Measurements from ENCODE around the gene ELN. TPM values are rescaled to one million over a fixed set of nuclear protein-coding genes. Genes with fewer than 3 reads are reported as not detected.

The ELN gene
- total and polyA plus RNA-seq, 5 donors from 2014 or later = 0.35 TPM; not detected in 4

GRCh38 chr7:73985737-73986141 lies 42.2 kb upstream of the ELN start:
- H3K27me3 Mint-ChIP-seq = no peaks in the 10 kb centered on the region
- Histone ChIP-seq H3K27ac (ENCODE audit: insufficient read depth, low read length, poor library complexity, severe bottlenecking) (no peak overlapping the region), H3K36me3 (ENCODE audit: control insufficient read depth, insufficient read depth, low read length) (no peaks in the 10 kb centered on the region), H3K4me3 (ENCODE audit: low read depth, low read length) (no peak overlapping the region), H3K9me3 (ENCODE audit: control insufficient read depth in 2 of 2, low read length in 2 of 2) (no peaks in the 10 kb centered on the region), H3K27me3 (ENCODE audit: control insufficient read depth, insufficient read depth, low read length) (no peaks in the 10 kb centered on the region), H3K4me1 (ENCODE audit: control insufficient read depth, insufficient read depth, low read length, poor library complexity, severe bottlenecking) (no peaks in the 10 kb centered on the region)
- H3K27ac Mint-ChIP-seq = peak overlapping the region in 1 of 3 donors; percentile 48
- ATAC-seq (ENCODE audit: low read depth in 2 of 2) = no peak
- peaks cover 0 to 2% (median 0%) of the 10 kb centered on the region in 4 donors for H3K4me1 Mint-ChIP-seq
- H3K36me3 Mint-ChIP-seq = no peaks in the 10 kb centered on the region
- no peak overlapping the region for H3K4me3 Mint-ChIP-seq
- no peak for DNase-seq
- no peaks in the 10 kb centered on the region for H3K9me3 Mint-ChIP-seq

GRCh38 chr7:73986158-73986631 lies 41.8 kb upstream of the ELN start:
- no peak for ATAC-seq (ENCODE audit: low read depth in 2 of 2)
- Histone ChIP-seq H3K36me3 (ENCODE audit: control insufficient read depth, insufficient read depth, low read length) (no peaks in the 10 kb centered on the region), H3K27ac (ENCODE audit: insufficient read depth, low read length, poor library complexity, severe bottlenecking) (no peak overlapping the region), H3K4me3 (ENCODE audit: low read depth, low read length) (no peak overlapping the region), H3K27me3 (ENCODE audit: control insufficient read depth, insufficient read depth, low read length) (no peaks in the 10 kb centered on the region), H3K4me1 (ENCODE audit: control insufficient read depth, insufficient read depth, low read length, poor library complexity, severe bottlenecking) (no peaks in the 10 kb centered on the region), H3K9me3 (ENCODE audit: control insufficient read depth in 2 of 2, low read length in 2 of 2) (no peaks in the 10 kb centered on the region)
- no peaks in the 10 kb centered on the region for H3K36me3 Mint-ChIP-seq
- DNase-seq = no peak
- no peaks in the 10 kb centered on the region for H3K9me3 Mint-ChIP-seq
- H3K27ac Mint-ChIP-seq = no peak overlapping the region
- H3K4me1 Mint-ChIP-seq = peaks cover 0 to 2% (median 0%) of the 10 kb centered on the region in 4 donors
- H3K4me3 Mint-ChIP-seq = no peak overlapping the region
- no peaks in the 10 kb centered on the region for H3K27me3 Mint-ChIP-seq

- Histone ChIP-seq H3K36me3 (ENCODE audit: control insufficient read depth, insufficient read depth, low read length) (no peaks in the 10 kb centered on the region), H3K4me3 (ENCODE audit: low read depth, low read length) (no peak overlapping the region), H3K27ac (ENCODE audit: insufficient read depth, low read length, poor library complexity, severe bottlenecking) (no peak overlapping the region), H3K27me3 (ENCODE audit: control insufficient read depth, insufficient read depth, low read length) (no peaks in the 10 kb centered on the region), H3K4me1 (ENCODE audit: control insufficient read depth, insufficient read depth, low read length, poor library complexity, severe bottlenecking) (no peaks in the 10 kb centered on the region), H3K9me3 (ENCODE audit: control insufficient read depth in 2 of 2, low read length in 2 of 2) (no peaks in the 10 kb centered on the region)
- Mint-ChIP-seq H3K4me1 (peaks cover 0 to 2% (median 0%) of the 10 kb centered on the region in 4 donors), H3K9me3 (no peaks in the 10 kb centered on the region), H3K4me3 (no peak overlapping the region), H3K27ac (peak overlapping the region in 1 of 3 donors; percentile 80), H3K36me3 (no peaks in the 10 kb centered on the region), H3K27me3 (no peaks in the 10 kb centered on the region)
- DNase-seq (no peak), ATAC-seq (ENCODE audit: low read depth in 2 of 2) (no peak)
Observed at GRCh38 chr7:73987298-73987697, 40.7 kb upstream of the ELN start.

GRCh38 chr7:73988197-73988596 lies 39.8 kb upstream of the ELN start:
- Histone ChIP-seq H3K4me3 (ENCODE audit: low read depth, low read length) (no peak overlapping the region), H3K36me3 (ENCODE audit: control insufficient read depth, insufficient read depth, low read length) (no peaks in the 10 kb centered on the region), H3K27me3 (ENCODE audit: control insufficient read depth, insufficient read depth, low read length) (no peaks in the 10 kb centered on the region), H3K4me1 (ENCODE audit: control insufficient read depth, insufficient read depth, low read length, poor library complexity, severe bottlenecking) (no peaks in the 10 kb centered on the region), H3K9me3 (ENCODE audit: control insufficient read depth in 2 of 2, low read length in 2 of 2) (no peaks in the 10 kb centered on the region), H3K27ac (ENCODE audit: insufficient read depth, low read length, poor library complexity, severe bottlenecking) (no peak overlapping the region)
- Mint-ChIP-seq H3K4me1 (peaks cover 0 to 2% (median 0%) of the 10 kb centered on the region in 4 donors), H3K27ac (no peak overlapping the region), H3K4me3 (no peak overlapping the region), H3K9me3 (no peaks in the 10 kb centered on the region), H3K36me3 (no peaks in the 10 kb centered on the region), H3K27me3 (no peaks in the 10 kb centered on the region)
- DNase-seq = no peak
- no peak for ATAC-seq (ENCODE audit: low read depth in 2 of 2)

GRCh38 chr7:73991522-73992100 lies 36.4 kb upstream of the ELN start:
- Mint-ChIP-seq H3K36me3 (no peaks in the 10 kb centered on the region), H3K4me1 (no peaks in the 10 kb centered on the region)
- ATAC-seq (ENCODE audit: low read depth in 2 of 2) = no peak

GRCh38 chr7:73992101-73992562 lies 35.8 kb upstream of the ELN start:
- Mint-ChIP-seq H3K9me3 (peaks cover 0 to 15% (median 9%) of the 10 kb centered on the region in 7 donors), H3K36me3 (no peaks in the 10 kb centered on the region), H3K27ac (no peak overlapping the region), H3K4me1 (no peaks in the 10 kb centered on the region), H3K4me3 (no peak overlapping the region), H3K27me3 (no peaks in the 10 kb centered on the region)
- no peaks in the 10 kb centered on the region for H3K27me3 ChIP-seq (ENCODE audit: control insufficient read depth, insufficient read depth, low read length)
- no peak for ATAC-seq (ENCODE audit: low read depth in 2 of 2)
- H3K4me3 ChIP-seq (ENCODE audit: low read depth, low read length) = no peak overlapping the region
- peaks cover 0 to 17% of the 10 kb centered on the region in 2 experiments for H3K9me3 ChIP-seq (ENCODE audit: control insufficient read depth in 2 of 2, low read length in 2 of 2)
- DNase-seq = no peak
- no peaks in the 10 kb centered on the region for H3K36me3 ChIP-seq (ENCODE audit: control insufficient read depth, insufficient read depth, low read length)
- no peak overlapping the region for H3K27ac ChIP-seq (ENCODE audit: insufficient read depth, low read length, poor library complexity, severe bottlenecking)
- H3K4me1 ChIP-seq (ENCODE audit: control insufficient read depth, insufficient read depth, low read length, poor library complexity, severe bottlenecking) = no peaks in the 10 kb centered on the region

More at GRCh38 chr7:73991522-73992100, 36.4 kb upstream of the ELN start:
- Mint-ChIP-seq H3K4me3 (no peak overlapping the region), H3K9me3 (peaks cover 0 to 15% (median 7%) of the 10 kb centered on the region in 7 donors), H3K27ac (no peak overlapping the region), H3K27me3 (no peaks in the 10 kb centered on the region)
- peaks cover 0 to 17% of the 10 kb centered on the region in 2 experiments for H3K9me3 ChIP-seq (ENCODE audit: control insufficient read depth in 2 of 2, low read length in 2 of 2)
- H3K36me3 ChIP-seq (ENCODE audit: control insufficient read depth, insufficient read depth, low read length) = no peaks in the 10 kb centered on the region
- no peaks in the 10 kb centered on the region for H3K4me1 ChIP-seq (ENCODE audit: control insufficient read depth, insufficient read depth, low read length, poor library complexity, severe bottlenecking)
- no peak for DNase-seq
- H3K27me3 ChIP-seq (ENCODE audit: control insufficient read depth, insufficient read depth, low read length) = no peaks in the 10 kb centered on the region
- H3K4me3 ChIP-seq (ENCODE audit: low read depth, low read length) = no peak overlapping the region
- no peak overlapping the region for H3K27ac ChIP-seq (ENCODE audit: insufficient read depth, low read length, poor library complexity, severe bottlenecking)

DNA sequence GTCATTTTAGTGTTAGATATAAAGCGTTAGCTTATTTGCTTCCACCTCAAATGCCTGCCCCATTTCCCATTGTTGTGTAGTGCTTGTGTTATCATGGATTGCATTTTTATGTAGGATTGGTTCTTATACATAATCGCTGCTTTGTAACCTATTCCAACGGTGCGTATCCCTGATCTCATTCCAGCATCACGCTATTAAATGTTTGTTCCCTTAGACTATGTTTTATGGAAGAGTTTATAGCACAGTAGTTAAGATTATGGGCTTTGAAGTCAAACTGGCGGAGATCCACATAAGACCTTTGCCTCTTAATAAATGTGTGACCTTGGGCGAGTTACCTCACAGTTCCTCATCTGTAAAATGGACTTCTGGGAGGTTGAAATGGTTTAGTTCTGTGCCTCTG lies 34.0 kb upstream of the ELN start:
- H3K27me3 Mint-ChIP-seq = no peaks in the 10 kb centered on the region
- DNase-seq (no peak), ATAC-seq (ENCODE audit: low read depth in 2 of 2) (no peak)
- Histone ChIP-seq H3K4me1 (ENCODE audit: control insufficient read depth, insufficient read depth, low read length, poor library complexity, severe bottlenecking) (no peaks in the 10 kb centered on the region), H3K9me3 (ENCODE audit: control insufficient read depth in 2 of 2, low read length in 2 of 2) (peaks cover 0 to 17% of the 10 kb centered on the region in 2 experiments), H3K4me3 (ENCODE audit: low read depth, low read length) (no peak overlapping the region), H3K27ac (ENCODE audit: insufficient read depth, low read length, poor library complexity, severe bottlenecking) (no peak overlapping the region), H3K36me3 (ENCODE audit: control insufficient read depth, insufficient read depth, low read length) (no peaks in the 10 kb centered on the region), H3K27me3 (ENCODE audit: control insufficient read depth, insufficient read depth, low read length) (no peaks in the 10 kb centered on the region)
- H3K4me1 Mint-ChIP-seq = no peaks in the 10 kb centered on the region
- H3K4me3 Mint-ChIP-seq = no peak overlapping the region
- no peak overlapping the region for H3K27ac Mint-ChIP-seq
- H3K9me3 Mint-ChIP-seq = peaks cover 0 to 15% (median 9%) of the 10 kb centered on the region in 7 donors
- H3K36me3 Mint-ChIP-seq = no peaks in the 10 kb centered on the region

DNA sequence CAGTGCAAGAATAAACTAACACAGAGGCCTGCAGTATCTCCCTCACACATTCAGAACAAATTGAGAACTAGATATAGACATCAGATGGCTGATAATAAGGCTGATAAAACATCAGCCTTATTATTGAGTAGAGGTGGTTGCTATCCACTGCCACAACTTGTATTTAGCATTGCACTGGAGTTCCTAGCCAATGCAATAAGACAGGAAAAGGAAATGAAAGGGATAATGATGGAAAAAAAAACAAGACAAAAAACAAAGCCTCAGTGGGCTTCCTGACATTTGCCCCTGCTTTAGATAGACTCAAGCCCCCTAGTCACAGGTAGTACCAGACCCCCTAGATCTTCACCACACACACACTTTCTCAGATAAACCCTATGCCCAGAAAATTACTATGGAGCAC lies 33.2 kb upstream of the ELN start:
- peaks cover 0 to 15% (median 9%) of the 10 kb centered on the region in 7 donors for H3K9me3 Mint-ChIP-seq
- no peaks in the 10 kb centered on the region for H3K4me1 ChIP-seq (ENCODE audit: control insufficient read depth, insufficient read depth, low read length, poor library complexity, severe bottlenecking)
- H3K4me3 ChIP-seq (ENCODE audit: low read depth, low read length) = no peak overlapping the region
- no peaks in the 10 kb centered on the region for H3K27me3 ChIP-seq (ENCODE audit: control insufficient read depth, insufficient read depth, low read length)
- no peaks in the 10 kb centered on the region for H3K36me3 ChIP-seq (ENCODE audit: control insufficient read depth, insufficient read depth, low read length)
- H3K4me3 Mint-ChIP-seq = no peak overlapping the region
- H3K27ac Mint-ChIP-seq = no peak overlapping the region
- no peaks in the 10 kb centered on the region for H3K36me3 Mint-ChIP-seq
- H3K4me1 Mint-ChIP-seq = no peaks in the 10 kb centered on the region
- H3K9me3 ChIP-seq (ENCODE audit: control insufficient read depth in 2 of 2, low read length in 2 of 2) = peaks cover 0 to 17% of the 10 kb centered on the region in 2 experiments
- H3K27me3 Mint-ChIP-seq = no peaks in the 10 kb centered on the region
- DNase-seq (no peak), ATAC-seq (ENCODE audit: low read depth in 2 of 2) (no peak)
- no peak overlapping the region for H3K27ac ChIP-seq (ENCODE audit: insufficient read depth, low read length, poor library complexity, severe bottlenecking)

Measured in CD4-positive, CD25-positive, alpha-beta regulatory T cell (primary cell).